WTC11 (cell line): Measurements from ENCODE around the gene ZIC4. TPM values are rescaled to one million over a fixed set of nuclear protein-coding genes. Genes with fewer than 3 reads are reported as not detected.

Source experiments
- ATAC-seq: fragments of 200-7000 bp; cut with Tn5 transposase; 2 replicates; pipeline ENCODE4 v1.10.0; 2021; ENCODE audit warnings: mild to moderate bottlenecking, moderate library complexity
- CTCF ChIA-PET: fragments of 300-600 bp; sonication (Branson Sonifier 250); formaldehyde crosslinking; loops from one replicate; lab custom pipeline; 2021; ENCODE audit warnings: antibody characterized with exemption; lab: Charles Lee
- POLR2A ChIA-PET: fragments of 350-600 bp; sonication (Branson Sonifier 250); formaldehyde crosslinking; loops from one replicate; lab custom pipeline; 2021; ENCODE audit warnings: antibody characterized with exemption; lab: Charles Lee
- DNase-seq: peaks from one replicate; pipeline ENCODE4 v3.0.0; 2021; ENCODE audit warnings: low spot score
- H3K27ac Mint-ChIP-seq: 2 replicates; pipeline ENCODE4 v1.8.0; 2021; ENCODE audit warnings: mixed read lengths
- H3K27me3 Mint-ChIP-seq: 2 replicates; pipeline ENCODE4 v1.8.0; 2021; ENCODE audit warnings: low read depth, mild to moderate bottlenecking, moderate library complexity, mixed read lengths
- H3K36me3 Mint-ChIP-seq: 2 replicates; pipeline ENCODE4 v1.8.0; 2021; ENCODE audit warnings: mixed read lengths
- H3K4me1 Mint-ChIP-seq: 2 replicates; pipeline ENCODE4 v1.8.0; 2022; ENCODE audit warnings: mixed read lengths
- H3K4me3 Mint-ChIP-seq: 2 replicates; pipeline ENCODE4 v1.8.0; 2021; ENCODE audit warnings: mild to moderate bottlenecking, moderate library complexity, mixed read lengths
- H3K9me3 Mint-ChIP-seq: 2 replicates; pipeline ENCODE4 v1.8.0; 2021; ENCODE audit warnings: mixed read lengths
- ATF6 ChIP-seq: sonication (generic); formaldehyde crosslinking; IDR thresholded peaks from 2 replicates; pipeline ENCODE4 v1.8.1; 2023; ENCODE audit warnings: mild to moderate bottlenecking, missing genetic modification reagents
- CBFB ChIP-seq: sonication (generic); formaldehyde crosslinking; IDR thresholded peaks from 2 replicates; pipeline ENCODE4 v1.8.1; 2022; ENCODE audit warnings: mild to moderate bottlenecking, low read depth, missing genetic modification reagents
- CREB1 ChIP-seq: sonication (generic); formaldehyde crosslinking; IDR thresholded peaks from 2 replicates; pipeline ENCODE4 v1.8.0; 2023; ENCODE audit warnings: mild to moderate bottlenecking, missing genetic modification reagents
- CREM ChIP-seq: sonication (generic); formaldehyde crosslinking; IDR thresholded peaks from 2 replicates; pipeline ENCODE4 v1.8.1; 2022; ENCODE audit warnings: mild to moderate bottlenecking, missing genetic modification reagents, moderate library complexity
- E2F1 ChIP-seq: sonication (generic); formaldehyde crosslinking; IDR thresholded peaks from 2 replicates; pipeline ENCODE4 v1.8.0; 2022; ENCODE audit warnings: mild to moderate bottlenecking, missing genetic modification reagents
- ETV6 ChIP-seq: sonication (generic); formaldehyde crosslinking; IDR thresholded peaks from 2 replicates; pipeline ENCODE4 v1.8.1; 2022; ENCODE audit warnings: mild to moderate bottlenecking, missing genetic modification reagents
- FOXK1 ChIP-seq: sonication (generic); formaldehyde crosslinking; IDR thresholded peaks from 2 replicates; pipeline ENCODE4 v1.8.0; 2022; ENCODE audit warnings: mild to moderate bottlenecking, moderate library complexity, missing genetic modification reagents
- IRF2 ChIP-seq: sonication (generic); formaldehyde crosslinking; IDR thresholded peaks from 2 replicates; pipeline ENCODE4 v1.8.0; 2022; ENCODE audit warnings: low read depth, missing genetic modification reagents, borderline replicate concordance
- PRRX2 ChIP-seq: fragments of 250-450 bp; sonication (Bioruptor Pico); IDR thresholded peaks from 2 replicates; pipeline ENCODE4 v1.8.0; 2021; ENCODE audit warnings: mild to moderate bottlenecking
- RELA ChIP-seq: sonication (generic); formaldehyde crosslinking; IDR thresholded peaks from 2 replicates; pipeline ENCODE4 v1.8.1; 2022; ENCODE audit warnings: missing genetic modification reagents, mild to moderate bottlenecking, borderline replicate concordance
- SP1 ChIP-seq: sonication (generic); formaldehyde crosslinking; conservative IDR thresholded peaks from 2 replicates; pipeline ENCODE4 v1.8.1; 2022; ENCODE audit warnings: missing genetic modification reagents
- TEAD4 ChIP-seq: sonication (generic); formaldehyde crosslinking; IDR thresholded peaks from 2 replicates; pipeline ENCODE4 v1.8.0; 2022; ENCODE audit warnings: mild to moderate bottlenecking, missing genetic modification reagents
- ZNF121 ChIP-seq: sonication (generic); formaldehyde crosslinking; IDR thresholded peaks from 2 replicates; pipeline ENCODE4 v1.8.0; 2023; ENCODE audit warnings: missing genetic modification reagents
- ZNF219 ChIP-seq: sonication (generic); formaldehyde crosslinking; IDR thresholded peaks from 2 replicates; pipeline ENCODE4 v1.8.0; 2023; ENCODE audit warnings: missing genetic modification reagents, mild to moderate bottlenecking, borderline replicate concordance
- ZNF232 ChIP-seq: sonication (generic); formaldehyde crosslinking; IDR thresholded peaks from 2 replicates; pipeline ENCODE4 v1.8.0; 2022; ENCODE audit warnings: mild to moderate bottlenecking, missing genetic modification reagents
- total RNA-seq: library from RNA; stranded (reverse); gene quantifications from 3 replicates; pipeline ENCODE4 v1.2.3, GENCODE V29; 2021
- TF ChIP-seq, protein P1 (sequence below): sonication (generic); formaldehyde crosslinking; IDR thresholded peaks from 2 replicates; pipeline ENCODE4 v1.8.0; 2023; ENCODE audit warnings: missing genetic modification reagents, mild to moderate bottlenecking, borderline replicate concordance
- TF ChIP-seq, protein P2 (sequence below): sonication (generic); formaldehyde crosslinking; IDR thresholded peaks from 2 replicates; pipeline ENCODE4 v1.8.1; 2023; ENCODE audit warnings: mild to moderate bottlenecking, missing genetic modification reagents, moderate library complexity
- TF ChIP-seq, protein P3 (sequence below): fragments of 250-450 bp; sonication (Bioruptor Pico); IDR thresholded peaks from 2 replicates; pipeline ENCODE4 v1.8.0; 2021; ENCODE audit warnings: mild to moderate bottlenecking
- TF ChIP-seq, protein P4 (sequence below): sonication (generic); formaldehyde crosslinking; IDR thresholded peaks from 2 replicates; pipeline ENCODE4 v1.8.1; 2022; ENCODE audit warnings: low read depth, mild to moderate bottlenecking, moderate library complexity, missing genetic modification reagents, borderline replicate concordance

The ZIC4 gene
- total RNA-seq, 1 experiment from 2014 or later = 3.5 TPM

- ATAC-seq (no peak), DNase-seq (peak; percentile 41)
- Mint-ChIP-seq H3K4me3 (peak overlapping the region; percentile 91), H3K27me3 (peaks cover 100% of the 10 kb centered on the region), H3K4me1 (peaks cover 82% of the 10 kb centered on the region), H3K27ac (no peak overlapping the region), H3K36me3 (peaks cover 3% of the 10 kb centered on the region; the same call in 1 of the 2 replicates), H3K9me3 (no peaks in the 10 kb centered on the region)
- CTCF ChIA-PET = interaction anchor here (4.3 kb wide), 1 partner anchor 23 kb away, joined by 25 read pairs; no protein-coding TSS in a partner anchor
- POLR2A ChIA-PET = interaction anchor here (1.1 to 2.0 kb wide), 2 partner anchors 10 to 14 kb away, joined by 5 to 10 read pairs; no protein-coding TSS in a partner anchor
- TF ChIP-seq ZNF121 (CRISPR knock-in tag) (no peak), ETV6 (no peak), SP1 (CRISPR knock-in tag) (no peak), PRRX2 (no peak), CREM (no peak), E2F1 (CRISPR knock-in tag) (no peak), ATF6 (CRISPR knock-in tag) (no peak), FOXK1 (CRISPR knock-in tag) (no peak), CREB1 (CRISPR knock-in tag) (no peak), ZNF232 (no peak), ZNF219 (CRISPR knock-in tag) (no peak), RELA (no peak), TEAD4 (CRISPR knock-in tag) (no peak), CBFB (CRISPR knock-in tag) (no peak), IRF2 (CRISPR knock-in tag) (no peak)
- TF ChIP-seq, protein P1, sequence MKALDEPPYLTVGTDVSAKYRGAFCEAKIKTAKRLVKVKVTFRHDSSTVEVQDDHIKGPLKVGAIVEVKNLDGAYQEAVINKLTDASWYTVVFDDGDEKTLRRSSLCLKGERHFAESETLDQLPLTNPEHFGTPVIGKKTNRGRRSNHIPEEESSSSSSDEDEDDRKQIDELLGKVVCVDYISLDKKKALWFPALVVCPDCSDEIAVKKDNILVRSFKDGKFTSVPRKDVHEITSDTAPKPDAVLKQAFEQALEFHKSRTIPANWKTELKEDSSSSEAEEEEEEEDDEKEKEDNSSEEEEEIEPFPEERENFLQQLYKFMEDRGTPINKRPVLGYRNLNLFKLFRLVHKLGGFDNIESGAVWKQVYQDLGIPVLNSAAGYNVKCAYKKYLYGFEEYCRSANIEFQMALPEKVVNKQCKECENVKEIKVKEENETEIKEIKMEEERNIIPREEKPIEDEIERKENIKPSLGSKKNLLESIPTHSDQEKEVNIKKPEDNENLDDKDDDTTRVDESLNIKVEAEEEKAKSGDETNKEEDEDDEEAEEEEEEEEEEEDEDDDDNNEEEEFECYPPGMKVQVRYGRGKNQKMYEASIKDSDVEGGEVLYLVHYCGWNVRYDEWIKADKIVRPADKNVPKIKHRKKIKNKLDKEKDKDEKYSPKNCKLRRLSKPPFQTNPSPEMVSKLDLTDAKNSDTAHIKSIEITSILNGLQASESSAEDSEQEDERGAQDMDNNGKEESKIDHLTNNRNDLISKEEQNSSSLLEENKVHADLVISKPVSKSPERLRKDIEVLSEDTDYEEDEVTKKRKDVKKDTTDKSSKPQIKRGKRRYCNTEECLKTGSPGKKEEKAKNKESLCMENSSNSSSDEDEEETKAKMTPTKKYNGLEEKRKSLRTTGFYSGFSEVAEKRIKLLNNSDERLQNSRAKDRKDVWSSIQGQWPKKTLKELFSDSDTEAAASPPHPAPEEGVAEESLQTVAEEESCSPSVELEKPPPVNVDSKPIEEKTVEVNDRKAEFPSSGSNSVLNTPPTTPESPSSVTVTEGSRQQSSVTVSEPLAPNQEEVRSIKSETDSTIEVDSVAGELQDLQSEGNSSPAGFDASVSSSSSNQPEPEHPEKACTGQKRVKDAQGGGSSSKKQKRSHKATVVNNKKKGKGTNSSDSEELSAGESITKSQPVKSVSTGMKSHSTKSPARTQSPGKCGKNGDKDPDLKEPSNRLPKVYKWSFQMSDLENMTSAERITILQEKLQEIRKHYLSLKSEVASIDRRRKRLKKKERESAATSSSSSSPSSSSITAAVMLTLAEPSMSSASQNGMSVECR (CRISPR knock-in tag) = no peak
- TF ChIP-seq, protein P2, sequence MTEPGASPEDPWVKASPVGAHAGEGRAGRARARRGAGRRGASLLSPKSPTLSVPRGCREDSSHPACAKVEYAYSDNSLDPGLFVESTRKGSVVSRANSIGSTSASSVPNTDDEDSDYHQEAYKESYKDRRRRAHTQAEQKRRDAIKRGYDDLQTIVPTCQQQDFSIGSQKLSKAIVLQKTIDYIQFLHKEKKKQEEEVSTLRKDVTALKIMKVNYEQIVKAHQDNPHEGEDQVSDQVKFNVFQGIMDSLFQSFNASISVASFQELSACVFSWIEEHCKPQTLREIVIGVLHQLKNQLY = no peak
- TF ChIP-seq, protein P3, sequence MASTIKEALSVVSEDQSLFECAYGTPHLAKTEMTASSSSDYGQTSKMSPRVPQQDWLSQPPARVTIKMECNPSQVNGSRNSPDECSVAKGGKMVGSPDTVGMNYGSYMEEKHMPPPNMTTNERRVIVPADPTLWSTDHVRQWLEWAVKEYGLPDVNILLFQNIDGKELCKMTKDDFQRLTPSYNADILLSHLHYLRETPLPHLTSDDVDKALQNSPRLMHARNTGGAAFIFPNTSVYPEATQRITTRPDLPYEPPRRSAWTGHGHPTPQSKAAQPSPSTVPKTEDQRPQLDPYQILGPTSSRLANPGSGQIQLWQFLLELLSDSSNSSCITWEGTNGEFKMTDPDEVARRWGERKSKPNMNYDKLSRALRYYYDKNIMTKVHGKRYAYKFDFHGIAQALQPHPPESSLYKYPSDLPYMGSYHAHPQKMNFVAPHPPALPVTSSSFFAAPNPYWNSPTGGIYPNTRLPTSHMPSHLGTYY (CRISPR knock-in tag) = no peak
- TF ChIP-seq, protein P4, sequence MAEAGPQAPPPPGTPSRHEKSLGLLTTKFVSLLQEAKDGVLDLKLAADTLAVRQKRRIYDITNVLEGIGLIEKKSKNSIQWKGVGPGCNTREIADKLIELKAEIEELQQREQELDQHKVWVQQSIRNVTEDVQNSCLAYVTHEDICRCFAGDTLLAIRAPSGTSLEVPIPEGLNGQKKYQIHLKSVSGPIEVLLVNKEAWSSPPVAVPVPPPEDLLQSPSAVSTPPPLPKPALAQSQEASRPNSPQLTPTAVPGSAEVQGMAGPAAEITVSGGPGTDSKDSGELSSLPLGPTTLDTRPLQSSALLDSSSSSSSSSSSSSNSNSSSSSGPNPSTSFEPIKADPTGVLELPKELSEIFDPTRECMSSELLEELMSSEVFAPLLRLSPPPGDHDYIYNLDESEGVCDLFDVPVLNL = no peak
Measured at GRCh38 chr3:147407114-147407497, 763 bp upstream of the ZIC4 start.
